Epithelial cell of proximal tubule (primary cell): Measurements from ENCODE around the gene ATP7B. TPM values are rescaled to one million over a fixed set of nuclear protein-coding genes. Genes with fewer than 3 reads are reported as not detected.
A peak's percentile ranks its signal among the peaks of the same experiment; 100 is the strongest.

Experiments used
- DNase-seq: peaks from one replicate; pipeline ENCODE4 v3.0.0-alpha.2; 2011; ENCODE audit warnings: low read depth
- H3K4me3 ChIP-seq: 2 replicates; pipeline ENCODE4 v1.5.1; 2011; ENCODE audit warnings: low read depth, mild to moderate bottlenecking, low read length
- total RNA-seq: library from RNA; depleted of rRNA; stranded (reverse); fragments of >200 nt; gene quantifications from 2 replicates; pipeline ENCODE4 v1.2.3, GENCODE V29; 2015
- TF ChIP-seq, protein P1 (sequence below): conservative IDR thresholded peaks from 2 replicates; pipeline ENCODE4 v1.5.1; 2012; ENCODE audit warnings: low read depth, mild to moderate bottlenecking, low read length

ATP7B gene
- total RNA-seq, 1 donor from 2014 or later = 3.5 TPM

DNA sequence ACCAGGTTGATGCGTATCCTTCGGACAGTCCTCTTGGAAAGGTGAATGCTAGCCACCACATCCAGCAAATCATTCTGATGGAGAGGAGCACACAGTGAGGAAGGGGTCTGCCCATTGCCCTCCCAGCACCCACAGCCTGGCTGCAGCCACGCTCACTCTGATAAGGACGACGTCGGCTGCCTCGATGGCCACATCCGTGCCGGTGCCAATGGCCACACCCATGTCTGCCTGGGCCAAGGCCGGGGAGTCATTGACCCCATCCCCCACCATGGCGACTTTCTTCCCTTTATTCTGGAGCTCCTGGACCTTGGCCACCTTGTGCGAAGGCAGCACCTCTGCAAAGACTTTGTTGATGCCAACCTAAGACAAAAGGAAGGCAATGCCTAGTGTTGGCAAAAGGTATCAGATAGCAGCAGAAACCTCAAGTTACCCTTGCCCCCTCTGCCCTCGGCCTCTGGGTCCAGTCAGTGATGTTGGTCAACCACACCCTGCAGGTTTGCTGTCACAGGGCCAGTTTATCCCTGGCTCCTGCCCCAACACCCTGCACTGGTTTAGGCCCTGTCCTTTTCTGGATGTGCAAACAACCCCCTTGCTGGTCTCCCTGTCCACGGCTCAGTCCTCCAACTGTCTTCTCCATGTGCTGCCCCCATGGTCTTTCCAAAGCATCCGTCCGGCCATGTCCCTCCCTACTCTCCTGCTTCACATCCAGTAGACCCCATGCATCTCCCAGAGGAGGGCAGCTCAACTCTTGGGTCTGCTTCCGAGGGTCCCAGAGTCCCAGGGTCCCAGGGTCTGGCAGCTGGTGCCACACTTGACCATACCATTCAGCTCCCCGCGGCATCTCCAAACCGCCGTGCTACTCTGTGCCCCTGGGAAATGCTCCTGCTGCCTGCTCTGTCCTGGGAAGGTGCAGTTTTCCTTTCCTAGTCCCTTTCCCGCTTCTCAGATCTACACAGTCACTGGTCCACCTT, 73.6 kb downstream of the ATP7B start:
- TF ChIP-seq, protein P1, sequence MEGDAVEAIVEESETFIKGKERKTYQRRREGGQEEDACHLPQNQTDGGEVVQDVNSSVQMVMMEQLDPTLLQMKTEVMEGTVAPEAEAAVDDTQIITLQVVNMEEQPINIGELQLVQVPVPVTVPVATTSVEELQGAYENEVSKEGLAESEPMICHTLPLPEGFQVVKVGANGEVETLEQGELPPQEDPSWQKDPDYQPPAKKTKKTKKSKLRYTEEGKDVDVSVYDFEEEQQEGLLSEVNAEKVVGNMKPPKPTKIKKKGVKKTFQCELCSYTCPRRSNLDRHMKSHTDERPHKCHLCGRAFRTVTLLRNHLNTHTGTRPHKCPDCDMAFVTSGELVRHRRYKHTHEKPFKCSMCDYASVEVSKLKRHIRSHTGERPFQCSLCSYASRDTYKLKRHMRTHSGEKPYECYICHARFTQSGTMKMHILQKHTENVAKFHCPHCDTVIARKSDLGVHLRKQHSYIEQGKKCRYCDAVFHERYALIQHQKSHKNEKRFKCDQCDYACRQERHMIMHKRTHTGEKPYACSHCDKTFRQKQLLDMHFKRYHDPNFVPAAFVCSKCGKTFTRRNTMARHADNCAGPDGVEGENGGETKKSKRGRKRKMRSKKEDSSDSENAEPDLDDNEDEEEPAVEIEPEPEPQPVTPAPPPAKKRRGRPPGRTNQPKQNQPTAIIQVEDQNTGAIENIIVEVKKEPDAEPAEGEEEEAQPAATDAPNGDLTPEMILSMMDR = no peak
- no peak overlapping the region for H3K4me3 ChIP-seq
- DNase-seq = no peak

DNA sequence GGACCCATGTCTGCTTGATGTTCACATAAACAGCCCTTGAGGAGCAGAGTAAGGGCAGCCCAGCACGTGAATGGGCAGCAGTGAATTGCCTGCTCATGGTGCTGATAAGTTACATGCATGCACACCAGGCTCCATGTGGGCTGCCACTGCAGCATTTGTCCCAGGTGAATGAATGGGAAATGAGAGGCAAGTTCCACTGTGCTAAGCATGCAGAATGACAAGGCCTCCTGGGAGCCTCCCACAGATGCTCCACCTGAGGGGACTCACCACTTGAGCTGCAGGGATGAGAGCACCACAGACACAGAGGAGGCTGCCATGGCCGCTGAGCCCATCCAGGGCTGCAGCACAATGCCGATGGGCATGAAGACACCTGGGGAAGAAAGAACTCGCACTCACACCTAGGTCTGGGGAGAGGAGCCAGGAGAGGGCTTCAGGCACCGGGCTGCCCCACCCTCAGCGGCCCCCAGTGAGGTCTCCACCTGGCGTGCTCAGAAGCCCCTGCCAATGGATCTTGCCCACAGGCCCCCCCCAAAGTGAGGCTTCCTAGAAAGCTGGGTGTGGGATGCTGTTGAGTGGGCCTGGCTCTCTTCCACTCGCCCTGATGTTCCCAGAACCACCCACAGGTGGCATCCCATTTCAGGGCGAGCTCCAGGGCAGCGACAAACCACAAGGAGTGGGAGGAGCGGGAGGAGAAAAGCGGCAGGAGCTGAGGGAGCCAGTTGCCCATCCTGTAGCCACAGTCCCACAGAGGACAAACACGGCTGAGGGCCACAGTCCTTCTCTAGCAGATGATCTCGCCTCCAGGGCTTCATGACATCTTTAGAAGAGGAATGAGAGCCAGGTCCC, 75.7 kb downstream of the ATP7B start:
- H3K4me3 ChIP-seq = no peak overlapping the region
- TF ChIP-seq, protein P1 = peak; percentile 50
- DNase-seq = no peak

DNA sequence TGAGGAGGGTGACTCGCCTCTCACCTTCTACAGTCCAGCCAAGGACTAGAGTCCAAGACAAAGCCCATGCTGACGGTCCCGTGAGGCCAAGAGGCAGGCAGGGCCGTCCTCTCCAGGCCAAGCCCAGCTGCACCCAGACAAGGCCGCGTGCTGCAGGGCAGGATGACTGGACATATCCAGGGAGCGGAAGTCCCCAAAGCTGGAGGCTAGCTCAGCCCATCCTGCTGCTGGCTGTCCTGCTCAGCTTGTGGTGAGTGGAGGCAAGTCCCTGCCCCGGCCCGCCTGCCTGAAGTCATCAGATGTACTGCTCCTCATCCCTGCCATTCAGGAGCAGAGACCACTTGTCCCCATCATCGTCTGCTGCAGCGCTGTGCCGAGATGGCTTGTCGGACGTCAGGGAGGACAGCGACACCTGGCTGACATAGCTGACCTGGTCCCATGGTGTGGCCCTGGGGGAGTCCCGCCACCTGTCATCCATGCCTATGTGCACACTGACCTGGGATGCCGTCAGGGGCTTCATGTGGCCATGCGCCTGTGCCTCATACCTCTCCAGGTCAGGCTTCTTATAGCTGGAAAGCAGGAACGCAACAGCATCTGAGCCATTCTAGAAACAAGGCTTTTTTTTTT, 76.7 kb downstream of the ATP7B start:
- DNase-seq = no peak
- TF ChIP-seq, protein P1 = no peak
- H3K4me3 ChIP-seq = no peak overlapping the region

DNA sequence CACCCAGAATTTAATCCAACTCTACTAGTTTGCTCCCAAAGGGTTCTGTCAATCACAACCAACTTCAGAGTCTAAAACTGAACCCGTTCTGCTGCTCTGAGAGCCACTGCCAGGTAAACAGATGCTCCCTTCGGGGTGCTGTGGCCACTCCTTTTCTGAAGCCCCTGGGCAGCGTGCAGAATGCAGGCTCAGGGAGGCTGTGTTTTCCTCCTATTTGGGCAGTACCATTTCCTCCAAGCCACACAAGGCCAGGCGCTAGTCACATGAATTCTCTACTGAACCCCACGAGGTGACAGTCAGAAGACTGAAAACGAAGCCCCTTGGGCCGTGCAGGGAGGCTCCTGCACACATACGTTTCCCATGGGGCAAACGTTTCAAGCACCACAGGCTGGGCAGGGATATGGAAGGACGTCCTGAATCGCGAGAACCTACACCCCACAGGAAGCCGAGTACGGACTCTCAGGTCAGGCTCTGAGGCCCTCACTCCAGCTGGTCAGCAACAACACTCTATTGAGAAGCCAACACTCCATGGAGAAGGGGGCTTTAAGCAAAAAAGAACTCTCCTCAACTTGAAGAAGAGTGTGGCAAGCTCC, 77.7 kb downstream of the ATP7B start:
- no peak for DNase-seq
- TF ChIP-seq, protein P1 = no peak
- H3K4me3 ChIP-seq = no peak overlapping the region

DNA sequence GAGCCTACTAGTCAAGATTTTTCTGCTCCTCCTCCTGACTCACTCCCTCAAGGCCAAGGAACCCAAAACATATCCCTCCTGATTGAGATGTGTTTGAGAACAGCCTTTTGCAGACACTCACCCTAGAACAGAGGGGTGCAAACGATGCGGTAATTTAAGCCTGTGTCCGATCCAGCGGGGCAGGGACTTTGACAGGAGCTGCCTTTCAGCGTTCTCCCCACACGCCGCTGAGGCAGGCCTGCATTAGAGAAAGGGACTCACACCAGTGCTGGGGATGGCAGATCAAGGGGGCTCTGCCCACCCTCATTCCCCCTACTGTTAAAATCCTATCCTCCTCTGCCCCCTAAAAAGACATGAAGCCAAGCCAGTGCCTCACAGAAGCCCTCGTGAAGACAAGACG, 79.0 kb downstream of the ATP7B start:
- no peak for DNase-seq
- no peak overlapping the region for H3K4me3 ChIP-seq
- TF ChIP-seq, protein P1 = no peak

DNA sequence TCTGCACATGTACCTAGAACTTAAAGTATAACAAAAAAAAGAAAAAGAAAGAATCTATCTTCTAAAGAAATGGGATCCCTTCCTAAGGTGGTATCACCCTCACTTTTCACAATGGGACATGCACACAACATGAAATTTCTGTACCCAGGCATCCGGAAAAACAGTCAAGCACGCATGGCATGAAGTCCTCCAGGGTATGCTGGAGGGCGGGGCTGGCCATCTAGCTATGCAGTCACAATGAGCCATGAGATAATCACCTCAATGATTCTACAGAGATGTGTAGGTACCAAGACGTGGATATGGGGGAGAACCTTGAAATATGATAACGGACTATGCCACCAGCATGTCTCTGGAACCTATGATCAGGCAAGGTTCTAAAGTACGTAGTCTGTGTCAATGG, 79.6 kb downstream of the ATP7B start:
- TF ChIP-seq, protein P1 = no peak
- DNase-seq = no peak
- no peak overlapping the region for H3K4me3 ChIP-seq
